Measurements from ENCODE around the gene RAPGEF6. TPM values are rescaled to one million over a fixed set of nuclear protein-coding genes. Genes with fewer than 3 reads are reported as not detected.
"Not testable (repeated sequence)": the region's sequence is repeated elsewhere in the genome, so short reads cannot be mapped to it uniquely, and the experiment has no call there.

RAPGEF6 gene
- total RNA-seq, 1 donor from 2014 or later, result 48.4 TPM

GRCh38 chr5:131647048-131647769 lies 12.2 kb upstream of the RAPGEF6 start:
- DNase-seq (ENCODE audit: low spot score), result no peak
- intact Hi-C loops (cut with DNase I), result loop anchor here (1.0 kb wide), 1 partner anchor 37 kb away; no protein-coding TSS in a partner anchor
- no peak for ATAC-seq

DNA sequence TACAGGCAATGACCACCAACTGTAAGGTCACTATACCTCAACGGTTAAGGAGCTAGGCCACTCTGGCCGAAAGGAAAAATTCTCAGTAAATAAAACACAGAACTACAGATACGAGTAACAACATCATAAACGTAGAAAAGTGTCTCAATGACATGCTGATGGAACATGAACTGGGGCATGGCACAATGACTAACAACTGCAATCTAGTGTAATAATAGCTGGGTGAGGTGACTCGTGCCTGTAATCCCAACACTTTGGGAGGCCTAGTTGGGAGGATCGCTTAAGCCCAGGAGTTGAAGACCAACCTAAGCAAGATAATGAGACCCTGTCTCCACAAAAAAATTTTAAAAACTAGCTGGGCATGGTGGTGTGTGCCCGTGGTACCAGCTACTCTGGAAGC lies 9.8 kb upstream of the RAPGEF6 start:
- ATAC-seq (no peak), DNase-seq (ENCODE audit: low spot score) (no peak)
- intact Hi-C loops (cut with DNase I), result no loop called here

DNA sequence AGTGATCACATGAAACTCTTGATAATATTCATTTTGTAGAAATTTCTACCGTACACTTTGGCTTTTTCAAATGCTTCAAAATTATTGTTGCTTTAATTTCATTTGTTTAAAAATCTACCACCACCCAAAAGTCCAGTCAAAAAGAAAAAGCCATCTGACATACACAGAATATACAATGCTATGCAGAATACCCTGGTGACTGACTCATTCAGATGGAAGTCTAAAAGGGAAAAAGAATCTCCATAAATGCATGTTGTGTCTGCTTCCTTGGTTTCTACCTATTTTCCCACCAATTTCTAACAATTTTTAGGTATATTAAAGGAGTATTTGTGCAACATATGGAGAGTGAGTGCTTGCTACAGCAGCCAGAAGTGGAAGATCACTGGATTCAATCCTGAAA lies 9.3 kb upstream of the RAPGEF6 start:
- ATAC-seq (no peak), DNase-seq (ENCODE audit: low spot score) (no peak)
- intact Hi-C loops (cut with DNase I), result no loop called here

DNA sequence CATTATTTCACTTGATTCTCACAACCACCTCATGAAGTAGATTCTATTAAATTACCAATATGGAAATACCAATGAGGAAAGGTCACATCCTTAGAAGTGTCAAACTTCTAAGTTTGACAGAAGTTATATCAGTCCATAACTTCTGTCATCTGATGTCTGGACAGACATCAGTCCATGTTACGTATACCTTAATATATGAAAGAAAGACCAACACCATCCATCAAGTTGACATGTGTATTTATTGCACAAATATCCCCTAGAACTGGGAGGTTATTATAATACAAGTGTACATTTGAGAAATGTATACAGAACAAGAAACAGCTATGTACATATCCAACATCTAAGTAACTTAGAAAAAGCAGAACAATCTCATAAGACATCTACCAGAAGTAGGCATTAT lies 6.5 kb upstream of the RAPGEF6 start:
- DNase-seq (ENCODE audit: low spot score) (no peak), ATAC-seq (no peak)
- intact Hi-C loops (cut with DNase I), result no loop called here

DNA sequence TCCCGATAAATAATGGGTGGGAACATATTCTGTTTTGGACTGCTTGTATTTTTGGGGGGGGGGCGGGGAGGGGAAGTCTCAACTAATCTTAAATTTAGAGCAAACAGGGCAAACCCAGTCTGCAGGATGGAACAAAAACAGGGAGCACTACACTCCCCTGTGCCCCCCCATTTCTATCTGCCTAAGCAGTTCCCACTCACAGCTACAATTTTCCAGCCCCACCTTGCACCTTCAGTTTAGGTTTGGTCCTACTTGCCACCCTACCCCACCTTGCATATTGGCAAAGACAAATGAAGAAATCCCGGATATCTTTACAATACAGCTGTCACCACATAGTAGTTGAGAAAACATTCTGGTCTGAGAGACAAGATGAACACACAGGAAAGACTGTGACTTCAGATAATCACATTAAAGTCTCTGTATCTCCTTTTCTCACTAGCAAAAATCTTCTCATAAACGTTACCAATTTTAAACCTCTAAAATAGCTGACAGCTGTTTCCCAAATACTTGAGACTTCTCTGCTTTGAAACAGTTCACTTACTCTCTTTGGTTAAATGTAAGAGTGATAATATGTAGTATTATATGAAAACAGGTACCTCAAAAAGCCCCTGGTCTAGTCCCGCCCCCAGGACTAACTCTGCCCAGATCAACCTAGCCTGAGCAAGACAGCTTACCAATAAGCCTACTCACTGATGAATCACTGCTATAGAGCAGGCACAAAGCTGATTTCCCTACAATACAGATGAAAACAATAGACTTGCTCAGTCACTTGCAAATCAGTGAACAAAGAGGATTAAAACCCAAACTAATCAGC lies 5.2 kb upstream of the RAPGEF6 start:
- intact Hi-C loops (cut with DNase I), result no loop called here
- no peak for DNase-seq (ENCODE audit: low spot score)
- ATAC-seq, result no peak

DNA sequence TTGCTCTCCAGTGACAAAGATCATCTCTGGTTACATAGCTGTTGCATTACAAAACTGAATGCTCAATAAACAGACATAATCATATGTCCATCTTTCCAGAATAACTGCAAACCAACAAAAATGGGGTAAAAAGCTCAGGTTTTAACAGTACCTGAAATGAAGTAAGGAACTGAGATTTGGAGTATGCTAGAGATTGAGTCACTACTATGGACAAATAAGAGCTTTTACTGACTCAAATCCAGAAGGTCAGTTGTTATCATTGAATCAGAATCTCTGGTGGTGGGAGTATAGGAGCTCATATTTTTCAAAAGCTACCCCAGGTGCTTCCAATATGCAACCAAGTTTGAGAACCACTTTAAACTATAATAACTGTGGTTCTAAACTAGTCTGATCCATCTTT lies 4.1 kb upstream of the RAPGEF6 start:
- ATAC-seq, result no peak
- intact Hi-C loops (cut with DNase I), result no loop called here
- no peak for DNase-seq (ENCODE audit: low spot score)

- intact Hi-C loops (cut with DNase I), result no loop called here
- DNase-seq (ENCODE audit: low spot score) (no peak), ATAC-seq (no peak)
These were observed 2.7 kb upstream of the RAPGEF6 start for GRCh38 chr5:131637694-131638093.

DNA sequence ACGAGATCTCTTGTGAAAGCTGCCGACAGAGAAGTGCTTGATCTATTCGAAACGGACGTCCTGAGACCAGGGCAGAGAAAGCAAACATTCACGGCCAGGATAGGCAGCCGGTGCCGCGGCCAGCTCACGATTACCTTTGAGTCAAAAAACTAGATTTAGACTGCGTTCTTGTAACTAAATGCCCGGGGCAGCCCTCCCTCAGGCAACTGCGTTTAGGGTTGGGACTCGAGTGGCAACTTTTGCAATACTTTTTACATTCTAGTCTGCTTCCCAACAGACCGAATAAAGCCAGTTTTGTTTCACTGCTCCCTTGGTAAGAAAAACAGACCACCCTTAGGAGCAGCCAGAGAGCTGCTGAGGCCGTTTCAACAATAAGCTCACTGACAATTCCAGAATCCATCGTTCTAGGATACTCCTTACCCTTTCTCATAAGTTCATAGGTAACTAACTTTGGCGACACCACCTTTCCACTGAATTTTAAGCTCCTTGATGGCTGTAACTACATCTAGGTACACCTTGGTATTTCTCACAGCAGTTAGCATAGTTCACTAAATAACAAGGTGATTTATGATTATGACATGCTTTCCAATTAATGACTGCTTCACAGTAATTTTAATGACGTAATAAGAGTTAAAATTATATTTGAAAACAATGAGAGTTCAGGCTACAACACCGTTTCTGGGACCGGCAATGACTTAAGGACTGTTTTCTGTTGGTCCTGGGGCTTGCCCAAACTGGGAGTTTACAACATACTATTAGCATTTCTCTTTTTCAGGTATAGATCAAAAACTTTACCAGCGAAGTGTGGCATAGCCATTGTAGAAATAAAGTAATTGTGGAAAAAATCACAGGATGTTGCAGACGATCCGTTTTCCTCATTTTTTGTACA lies 899 bp upstream of the RAPGEF6 start:
- DNase-seq (ENCODE audit: low spot score) (no peak), ATAC-seq (peak; percentile 1)
- intact Hi-C loops (cut with DNase I), result no loop called here

- intact Hi-C loops (cut with DNase I), result no loop called here
- ATAC-seq, result peak; percentile 53
These were observed 398 bp downstream of the RAPGEF6 start for GRCh38 chr5:131634666-131634995.

GRCh38 chr5:131634238-131634637 lies 791 bp downstream of the RAPGEF6 start:
- intact Hi-C loops (cut with DNase I), result no loop called here
- DNase-seq (ENCODE audit: low spot score) (no peak), ATAC-seq (no peak)

More at GRCh38 chr5:131634666-131634995, 398 bp downstream of the RAPGEF6 start:
- no peak for DNase-seq (ENCODE audit: low spot score)

GRCh38 chr5:131633830-131634229 lies 1.2 kb downstream of the RAPGEF6 start:
- DNase-seq (ENCODE audit: low spot score) (no peak), ATAC-seq (no peak)
- intact Hi-C loops (cut with DNase I), result no loop called here

DNA sequence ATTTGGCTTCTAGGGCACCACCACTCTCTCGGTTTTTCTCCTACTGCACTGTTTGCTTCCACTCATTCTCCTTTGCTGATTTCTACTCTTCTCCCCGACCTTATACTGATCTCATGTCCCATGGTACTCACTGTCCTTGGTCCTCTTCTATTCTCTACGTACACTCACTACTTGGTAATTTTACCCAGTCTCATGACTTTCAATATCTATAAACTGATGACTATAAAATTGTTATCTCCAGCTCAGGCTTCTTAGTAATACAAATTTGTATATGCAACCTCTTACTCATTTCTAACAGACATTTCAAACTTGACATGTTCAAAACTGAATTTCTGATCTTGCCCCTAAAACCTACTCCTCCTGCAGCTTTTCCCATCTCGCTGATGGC lies 4.1 kb downstream of the RAPGEF6 start:
- DNase-seq (ENCODE audit: low spot score) (no peak), ATAC-seq (no peak)
- intact Hi-C loops (cut with DNase I), result no loop called here

DNA sequence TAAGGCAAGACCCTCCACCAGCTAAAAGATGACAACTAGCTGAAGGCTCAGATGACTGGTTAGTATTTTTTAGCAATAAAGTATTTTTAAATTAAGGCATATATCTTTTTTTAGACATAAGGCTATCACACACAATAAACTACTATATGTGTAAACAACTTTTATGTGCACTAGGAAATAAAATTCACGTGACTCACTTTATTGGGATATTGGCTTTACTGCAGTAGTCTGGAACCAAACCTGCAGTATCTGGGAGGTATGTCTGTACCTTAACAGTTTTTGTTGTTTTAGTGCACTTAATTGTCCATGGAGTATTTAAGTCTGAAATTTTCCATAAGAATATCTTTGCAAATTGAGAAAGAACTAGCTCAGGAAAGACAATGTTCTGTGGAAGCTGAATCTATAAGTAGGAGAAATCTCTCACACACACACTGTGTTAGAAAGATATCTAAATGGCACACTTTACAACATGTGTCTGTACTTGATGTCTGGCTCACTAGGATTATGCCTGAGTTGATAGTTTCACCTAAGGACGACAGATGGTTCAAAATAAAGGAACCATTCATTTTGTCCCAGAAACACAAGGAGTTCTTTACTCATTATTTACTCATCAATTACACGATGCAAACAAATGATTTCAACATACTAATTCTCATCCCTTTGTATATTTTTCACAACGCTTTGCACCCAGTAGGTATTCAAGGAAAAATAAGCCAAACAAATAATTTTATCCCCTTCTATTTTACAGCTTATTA lies 4.6 kb downstream of the RAPGEF6 start:
- no peak for ATAC-seq
- intact Hi-C loops (cut with DNase I), result no loop called here
- DNase-seq (ENCODE audit: low spot score), result no peak

DNA sequence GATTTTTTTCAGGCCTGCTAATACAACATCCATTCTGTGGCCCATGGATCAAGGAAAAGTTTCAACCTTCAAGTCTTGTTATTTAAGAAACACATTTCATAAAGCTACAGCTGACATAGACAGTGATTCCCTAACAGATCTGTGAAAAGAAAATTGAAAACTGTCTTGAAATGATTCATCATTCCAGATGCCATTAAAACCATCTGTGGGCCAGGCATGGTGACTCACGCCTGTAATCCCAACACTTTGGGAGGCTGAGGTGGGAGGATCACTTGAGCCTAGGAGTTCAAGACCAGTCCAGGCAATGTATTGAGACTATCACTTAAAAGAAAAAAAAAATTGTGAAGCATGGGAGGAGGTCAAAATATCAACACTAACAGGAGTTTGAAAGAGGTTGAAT lies 6.0 kb downstream of the RAPGEF6 start:
- DNase-seq (ENCODE audit: low spot score) (no peak), ATAC-seq (no peak)
- intact Hi-C loops (cut with DNase I), result no loop called here

DNA sequence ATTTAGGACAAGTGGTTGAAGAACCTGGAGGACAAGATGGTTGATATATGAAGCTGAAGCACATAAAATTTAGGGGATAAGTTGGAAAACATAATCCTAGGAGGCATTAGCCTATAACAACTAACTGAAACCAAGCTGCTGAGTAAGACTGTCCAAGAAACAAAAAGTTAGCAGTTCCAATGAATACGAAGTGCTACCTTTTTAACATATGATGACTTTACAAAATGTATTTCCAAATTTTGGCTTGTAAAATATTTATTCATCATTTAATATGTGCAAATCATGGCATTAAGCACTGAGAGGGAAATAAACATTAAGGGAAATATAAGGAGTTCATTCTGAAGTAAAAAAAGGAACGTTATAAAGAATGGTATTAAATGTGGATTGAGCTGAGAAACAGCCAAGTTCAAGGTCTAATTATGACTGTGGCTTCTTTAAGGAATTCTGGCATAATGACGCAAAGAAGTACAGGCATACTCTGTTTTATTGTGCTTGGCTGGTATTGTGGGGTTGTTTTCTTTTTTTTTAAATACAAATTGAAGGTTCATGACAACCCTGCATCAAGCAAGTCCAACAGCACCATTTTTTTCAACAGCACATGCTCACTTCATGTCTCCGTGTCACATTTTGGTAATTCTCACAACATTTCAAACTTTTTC lies 7.7 kb downstream of the RAPGEF6 start:
- intact Hi-C loops (cut with DNase I), result no loop called here
- ATAC-seq (no peak), DNase-seq (ENCODE audit: low spot score) (no peak)

GRCh38 chr5:131622633-131623032 lies 12.4 kb downstream of the RAPGEF6 start:
- ATAC-seq (peak; percentile 94), DNase-seq (ENCODE audit: low spot score) (no peak)
- intact Hi-C loops (cut with DNase I), result no loop called here

GRCh38 chr5:131621164-131621563 lies 13.9 kb downstream of the RAPGEF6 start:
- ATAC-seq; intact Hi-C loops (cut with DNase I); DNase-seq (ENCODE audit: low spot score): not testable (repeated sequence)

DNA sequence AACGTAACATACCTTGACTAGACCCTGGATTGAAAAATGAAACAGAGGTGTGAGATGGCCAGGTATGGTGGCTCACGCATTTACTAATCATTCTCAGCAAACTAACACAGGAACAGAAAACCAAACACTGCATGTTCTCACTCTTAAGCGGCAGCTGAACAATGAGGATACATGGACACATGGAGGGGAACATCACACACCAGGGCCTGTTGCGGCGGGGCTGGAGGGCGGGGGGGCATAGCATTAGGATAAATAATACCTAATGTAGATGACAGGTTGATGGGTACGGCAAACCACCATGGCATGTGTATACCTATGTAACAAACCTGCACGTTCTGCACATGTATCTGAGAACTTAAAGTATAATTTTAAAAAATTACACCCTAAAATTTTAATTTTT lies 15.9 kb downstream of the RAPGEF6 start:
- intact Hi-C loops (cut with DNase I), result no loop called here
- DNase-seq (ENCODE audit: low spot score), result no peak

More for the DNA sequence above, 15.9 kb downstream of the RAPGEF6 start:
- no peak for ATAC-seq
